Measurements from ENCODE around the gene EIF2S1. TPM values are rescaled to one million over a fixed set of nuclear protein-coding genes. Genes with fewer than 3 reads are reported as not detected.

Gene EIF2S1
- total and polyA plus RNA-seq, 4 donors, result 22.5 to 109 (median 58.5) TPM

- no peak for ATAC-seq (ENCODE audit: insufficient read depth, low FRiP score)
- Histone ChIP-seq H3K9me3 (ENCODE audit: control insufficient read depth in 4 of 4, insufficient read depth in 3 of 4, low read length in 3 of 4) (no peaks in the 10 kb centered on the region), H3K36me3 (ENCODE audit: control insufficient read depth in 4 of 4, insufficient read depth in 4 of 4, low read length in 4 of 4) (no peaks in the 10 kb centered on the region), H3K4me1 (ENCODE audit: control insufficient read depth in 5 of 5, insufficient read depth in 5 of 5, low read length in 5 of 5) (no peaks in the 10 kb centered on the region), H3K4me3 (no peak overlapping the region), H3K27me3 (ENCODE audit: control insufficient read depth in 3 of 3, insufficient read depth in 3 of 3, low read length in 2 of 3) (peaks cover 0 to 2% (median 0%) of the 10 kb centered on the region in 3 donors), H3K27ac (ENCODE audit: low read depth in 1 of 2, low read length in 1 of 2) (no peak overlapping the region), H3K9ac (ENCODE audit: insufficient read depth in 1 of 2, low read length in 2 of 2) (no peak overlapping the region)
- no peak for DNase-seq
- TF ChIP-seq, protein P1, sequence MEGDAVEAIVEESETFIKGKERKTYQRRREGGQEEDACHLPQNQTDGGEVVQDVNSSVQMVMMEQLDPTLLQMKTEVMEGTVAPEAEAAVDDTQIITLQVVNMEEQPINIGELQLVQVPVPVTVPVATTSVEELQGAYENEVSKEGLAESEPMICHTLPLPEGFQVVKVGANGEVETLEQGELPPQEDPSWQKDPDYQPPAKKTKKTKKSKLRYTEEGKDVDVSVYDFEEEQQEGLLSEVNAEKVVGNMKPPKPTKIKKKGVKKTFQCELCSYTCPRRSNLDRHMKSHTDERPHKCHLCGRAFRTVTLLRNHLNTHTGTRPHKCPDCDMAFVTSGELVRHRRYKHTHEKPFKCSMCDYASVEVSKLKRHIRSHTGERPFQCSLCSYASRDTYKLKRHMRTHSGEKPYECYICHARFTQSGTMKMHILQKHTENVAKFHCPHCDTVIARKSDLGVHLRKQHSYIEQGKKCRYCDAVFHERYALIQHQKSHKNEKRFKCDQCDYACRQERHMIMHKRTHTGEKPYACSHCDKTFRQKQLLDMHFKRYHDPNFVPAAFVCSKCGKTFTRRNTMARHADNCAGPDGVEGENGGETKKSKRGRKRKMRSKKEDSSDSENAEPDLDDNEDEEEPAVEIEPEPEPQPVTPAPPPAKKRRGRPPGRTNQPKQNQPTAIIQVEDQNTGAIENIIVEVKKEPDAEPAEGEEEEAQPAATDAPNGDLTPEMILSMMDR (IDR thresholded peaks at IDR 0.05; ENCODE audit: control extremely low read depth, extremely low read depth), result no peak
- 84% methylated on average over 11 of the region's 11 CpGs for WGBS, 2 donors
These were observed 58.5 kb downstream of the EIF2S1 start for GRCh38 chr14:67418401-67419191.

DNA sequence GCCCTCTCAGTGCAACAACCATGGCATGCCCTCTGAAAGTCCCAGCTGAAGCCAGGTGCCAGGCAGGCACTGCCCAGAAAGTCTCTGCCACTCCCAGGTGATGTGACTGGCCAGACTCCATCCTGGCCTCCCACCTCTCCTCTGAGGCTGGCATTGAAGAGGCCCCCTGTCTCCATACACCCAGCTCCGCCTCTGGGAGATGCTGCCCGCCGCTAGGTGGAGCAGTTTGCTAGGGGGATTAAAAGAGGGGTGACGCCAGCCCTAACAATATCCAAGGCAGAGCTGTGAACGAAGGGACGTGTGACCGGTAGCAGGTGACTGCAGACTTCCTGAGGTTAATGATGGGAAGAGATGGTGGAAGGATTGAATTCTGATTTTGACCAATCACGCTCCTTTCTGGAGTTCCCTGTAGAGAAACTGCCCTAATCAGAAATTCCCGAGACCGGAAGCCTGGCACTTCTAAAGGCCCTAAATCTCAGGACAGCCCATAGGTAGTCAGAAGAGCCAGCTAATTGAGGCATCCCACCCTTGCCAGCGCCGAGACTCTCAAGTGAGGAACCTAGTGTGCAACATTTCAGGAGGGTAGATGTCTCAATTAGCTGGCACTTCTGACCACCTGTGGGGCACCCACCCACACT lies 60.1 kb downstream of the EIF2S1 start:
- TF ChIP-seq, protein P1 (IDR thresholded peaks at IDR 0.05; ENCODE audit: control extremely low read depth, extremely low read depth), result no peak
- 75 to 78% methylated on average over 12 of the region's 12 CpGs for WGBS, 2 donors
- H3K4me1 ChIP-seq (ENCODE audit: control insufficient read depth in 5 of 5, insufficient read depth in 5 of 5, low read length in 5 of 5), result no peaks in the 10 kb centered on the region
- DNase-seq (no peak), ATAC-seq (ENCODE audit: insufficient read depth, low FRiP score) (no peak)
- peaks cover 0 to 2% (median 0%) of the 10 kb centered on the region in 3 donors for H3K27me3 ChIP-seq (ENCODE audit: control insufficient read depth in 3 of 3, insufficient read depth in 3 of 3, low read length in 2 of 3)
- H3K4me3 ChIP-seq, result no peak overlapping the region
- no peaks in the 10 kb centered on the region for H3K9me3 ChIP-seq (ENCODE audit: control insufficient read depth in 4 of 4, insufficient read depth in 3 of 4, low read length in 3 of 4)
- H3K9ac ChIP-seq (ENCODE audit: insufficient read depth in 1 of 2, low read length in 2 of 2), result no peak overlapping the region
- no peaks in the 10 kb centered on the region for H3K36me3 ChIP-seq (ENCODE audit: control insufficient read depth in 4 of 4, insufficient read depth in 4 of 4, low read length in 4 of 4)
- no peak overlapping the region for H3K27ac ChIP-seq (ENCODE audit: low read depth in 1 of 2, low read length in 1 of 2)

DNA sequence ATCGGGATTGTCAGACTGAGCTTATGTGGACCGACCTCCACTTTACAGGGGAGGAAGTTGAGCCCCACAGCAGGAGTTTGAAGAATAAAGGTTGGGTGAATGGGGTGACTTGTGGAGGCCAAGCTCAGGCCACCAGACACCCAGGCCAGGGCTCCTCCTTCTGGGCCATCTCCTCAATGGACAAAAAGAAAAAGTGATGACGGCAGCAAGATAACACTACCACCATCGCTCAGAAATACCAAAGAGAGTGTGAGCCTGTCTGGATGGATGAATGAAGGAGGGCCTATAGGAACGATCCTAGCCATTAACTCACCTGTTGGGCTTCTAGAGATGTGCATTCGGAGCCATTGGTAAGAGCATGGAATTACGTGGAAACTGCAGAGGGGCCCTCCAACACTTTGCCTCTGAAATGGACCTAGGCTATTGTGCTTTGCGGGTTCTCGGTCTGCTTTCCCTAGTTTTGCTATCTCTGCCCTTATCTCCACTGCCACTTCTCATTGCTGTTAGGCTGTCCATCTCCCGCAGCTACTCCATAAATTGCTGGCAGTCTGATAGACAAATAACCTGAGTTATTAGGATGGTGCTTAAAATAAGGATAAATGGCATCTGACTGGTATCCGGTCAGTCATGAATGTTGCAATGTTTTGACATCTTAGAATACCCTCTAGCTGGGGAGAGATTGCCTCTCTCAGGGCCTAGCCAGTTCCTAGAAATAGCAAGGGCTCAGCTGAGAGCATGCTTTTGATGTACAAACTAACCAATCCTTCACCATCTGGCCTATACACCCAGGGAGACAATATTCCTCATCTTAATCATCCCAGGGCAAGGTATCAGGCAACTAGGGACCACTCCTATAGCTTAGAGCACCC lies 61.5 kb downstream of the EIF2S1 start:
- peaks cover 0 to 2% (median 0%) of the 10 kb centered on the region in 3 donors for H3K27me3 ChIP-seq (ENCODE audit: control insufficient read depth in 3 of 3, insufficient read depth in 3 of 3, low read length in 2 of 3)
- H3K4me3 ChIP-seq, result no peak overlapping the region
- 91 to 94% methylated on average over 11 of the region's 11 CpGs for WGBS, 2 donors
- H3K4me1 ChIP-seq (ENCODE audit: control insufficient read depth in 5 of 5, insufficient read depth in 5 of 5, low read length in 5 of 5), result no peaks in the 10 kb centered on the region
- no peaks in the 10 kb centered on the region for H3K9me3 ChIP-seq (ENCODE audit: control insufficient read depth in 4 of 4, insufficient read depth in 3 of 4, low read length in 3 of 4)
- no peak overlapping the region for H3K9ac ChIP-seq (ENCODE audit: insufficient read depth in 1 of 2, low read length in 2 of 2)
- no peak for DNase-seq
- ATAC-seq (ENCODE audit: insufficient read depth, low FRiP score), result no peak
- TF ChIP-seq, protein P1 (IDR thresholded peaks at IDR 0.05; ENCODE audit: control extremely low read depth, extremely low read depth), result no peak
- no peaks in the 10 kb centered on the region for H3K36me3 ChIP-seq (ENCODE audit: control insufficient read depth in 4 of 4, insufficient read depth in 4 of 4, low read length in 4 of 4)
- H3K27ac ChIP-seq (ENCODE audit: low read depth in 1 of 2, low read length in 1 of 2), result no peak overlapping the region
